Neural cell (in vitro differentiated cells): Measurements from ENCODE around the gene GMPS. TPM values are rescaled to one million over a fixed set of nuclear protein-coding genes. Genes with fewer than 3 reads are reported as not detected.

Source experiments
- H2AFZ ChIP-seq: fragments of 200-600, 300-800 bp; sonication (generic), shearing (Covaris generic); 2 replicates; pipeline ENCODE4 v1.6.0; 2014; ENCODE audit warnings: low read depth, mild to moderate bottlenecking, antibody characterized with exemption, low read length, moderate library complexity
- H3F3A ChIP-seq: fragments of 200-600 bp; shearing (Covaris generic); 2 replicates; pipeline ENCODE4 v1.6.1; 2016; ENCODE audit warnings: mild to moderate bottlenecking, moderate library complexity, mixed read lengths, antibody characterized with exemption, low read length; ENCODE audit not compliant: insufficient read depth, poor library complexity, severe bottlenecking
- H3K27ac ChIP-seq: fragments of 200-600, 300-800 bp; sonication (generic), shearing (Covaris generic); 2 replicates; pipeline ENCODE4 v1.5.1; 2014; ENCODE audit warnings: mild to moderate bottlenecking, low read length, moderate library complexity
- H3K27me3 ChIP-seq: fragments of 300-800, 200-600 bp; sonication (generic), shearing (Covaris generic); 2 replicates; pipeline ENCODE4 v1.6.0; 2014; ENCODE audit warnings: mild to moderate bottlenecking, low read depth, low read length, moderate library complexity; ENCODE audit not compliant: insufficient read depth
- H3K36me3 ChIP-seq: fragments of 300-800, 200-600 bp; sonication (generic), shearing (Covaris generic); 2 replicates; pipeline ENCODE4 v1.5.1; 2014; ENCODE audit warnings: mild to moderate bottlenecking, antibody characterized with exemption, low read length, moderate library complexity; ENCODE audit not compliant: insufficient read depth
- H3K4me2 ChIP-seq: fragments of 300-800, 200-600 bp; sonication (generic), shearing (Covaris generic); 2 replicates; pipeline ENCODE4 v1.6.0; 2014; ENCODE audit warnings: mild to moderate bottlenecking, low read length
- H3K4me3 ChIP-seq: fragments of 300-800, 200-600 bp; sonication (generic), shearing (Covaris generic); 2 replicates; pipeline ENCODE4 v1.5.1; 2014; ENCODE audit warnings: mild to moderate bottlenecking, low read length, moderate library complexity
- H3K79me2 ChIP-seq: fragments of 200-600 bp; shearing (Covaris generic); replicated peaks from 2 replicates; pipeline ENCODE4 v1.6.0; 2014; ENCODE audit warnings: mild to moderate bottlenecking, low read length, moderate library complexity; ENCODE audit not compliant: insufficient read depth
- H3K9ac ChIP-seq: fragments of 300-800, 200-600 bp; sonication (generic), shearing (Covaris generic); 2 replicates; pipeline ENCODE4 v1.6.1; 2016; ENCODE audit warnings: mild to moderate bottlenecking, low read length, mixed read lengths
- H3K9me2 ChIP-seq: fragments of 200-600 bp; shearing (Covaris generic); 2 replicates; pipeline ENCODE4 v1.6.1; 2016; ENCODE audit warnings: mild to moderate bottlenecking, low read length, mixed read lengths; ENCODE audit not compliant: insufficient read depth
- H3K9me3 ChIP-seq: fragments of 200-600, 300-800 bp; sonication (generic), shearing (Covaris generic); 2 replicates; pipeline ENCODE4 v1.6.1; 2016; ENCODE audit warnings: mild to moderate bottlenecking, mixed run types, low read length, moderate library complexity, mixed read lengths
- H4K20me1 ChIP-seq: fragments of 200-600 bp; shearing (Covaris generic); 2 replicates; pipeline ENCODE4 v1.6.1; 2016; ENCODE audit warnings: mild to moderate bottlenecking, mixed run types; ENCODE audit not compliant: insufficient read depth
- EP300 ChIP-seq: fragments of 450-650 bp; conservative IDR thresholded peaks from 2 replicates; pipeline ENCODE4 v1.6.1; 2014; ENCODE audit warnings: antibody characterized with exemption, mild to moderate bottlenecking, moderate library complexity; ENCODE audit not compliant: poor library complexity, severe bottlenecking
- EZH2 ChIP-seq: fragments of 200-600, 300-800 bp; shearing (Covaris generic), sonication (generic); IDR thresholded peaks from 2 replicates; pipeline ENCODE4 v1.6.1; 2014; ENCODE audit warnings: antibody characterized with exemption, low read length, borderline replicate concordance, mild to moderate bottlenecking; ENCODE audit not compliant: insufficient read depth, poor library complexity, severe bottlenecking
- MXI1 ChIP-seq: fragments of 450-650 bp; conservative IDR thresholded peaks from 2 replicates; pipeline ENCODE4 v1.6.1; 2014; ENCODE audit warnings: antibody characterized with exemption, mild to moderate bottlenecking; ENCODE audit not compliant: poor library complexity, severe bottlenecking
- POLR2AphosphoS5 ChIP-seq: IDR thresholded peaks from 2 replicates; pipeline ENCODE4 v1.6.1; 2012
- RAD21 ChIP-seq: fragments of 450-650 bp; conservative IDR thresholded peaks from 2 replicates; pipeline ENCODE4 v1.6.1; 2014; ENCODE audit warnings: antibody characterized with exemption, mild to moderate bottlenecking, moderate library complexity
- REST ChIP-seq: IDR thresholded peaks from 2 replicates; pipeline ENCODE4 v1.6.1; 2012; ENCODE audit warnings: borderline replicate concordance
- SMC3 ChIP-seq: fragments of 450-650 bp; conservative IDR thresholded peaks from 2 replicates; pipeline ENCODE4 v1.6.1; 2014; ENCODE audit warnings: antibody characterized with exemption, mild to moderate bottlenecking, moderate library complexity; ENCODE audit not compliant: poor library complexity
- TAF1 ChIP-seq: IDR thresholded peaks from 2 replicates; pipeline ENCODE4 v1.6.1; 2012; ENCODE audit warnings: low read depth
- polyA plus RNA-seq: library from polyadenylated mRNA; depleted of rRNA; stranded (reverse); fragments of >200 nt; gene quantifications from 2 replicates; pipeline ENCODE4 v1.2.3, GENCODE V29; 2014
- TF ChIP-seq, protein P1 (sequence below): fragments of 450-650 bp; IDR thresholded peaks from 2 replicates; pipeline ENCODE4 v1.5.1; 2014; ENCODE audit warnings: antibody characterized with exemption, mild to moderate bottlenecking, moderate library complexity; ENCODE audit not compliant: poor library complexity, severe bottlenecking

Gene GMPS
- polyA plus RNA-seq, 1 donor from 2014 or later = 23.7 TPM

DNA sequence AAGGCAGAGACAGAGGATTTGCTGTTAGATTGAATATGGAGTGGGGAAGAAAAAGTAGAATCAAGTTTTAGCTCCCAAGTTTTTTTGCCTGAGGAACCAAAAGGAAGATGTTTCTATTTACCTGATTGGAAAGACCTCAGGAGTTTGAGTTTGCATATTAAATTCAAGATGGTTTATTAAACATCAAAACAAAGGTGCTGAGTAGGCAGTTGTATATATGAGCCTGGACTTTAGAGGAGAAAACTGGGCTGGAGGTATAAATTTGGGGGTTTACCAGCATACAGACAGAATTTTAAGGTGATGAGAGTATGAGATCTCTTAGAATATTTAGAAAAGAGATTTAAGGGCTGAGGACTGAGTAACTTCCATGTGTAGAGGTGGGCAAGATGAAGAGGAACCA is 38.2 kb downstream of the GMPS start:
- Histone ChIP-seq H3K4me2 (no peak overlapping the region), H2AFZ (no peak overlapping the region), H3K4me3 (no peak overlapping the region), H3K9me3 (no peaks in the 10 kb centered on the region), H3K27ac (no peak overlapping the region), H3K36me3 (peaks cover 5% of the 10 kb centered on the region), H3K9ac (no peak overlapping the region), H3K27me3 (no peaks in the 10 kb centered on the region), H4K20me1 (no peaks in the 10 kb centered on the region), H3F3A (no peaks in the 10 kb centered on the region), H3K79me2 (no peaks in the 10 kb centered on the region), H3K9me2 (no peaks in the 10 kb centered on the region)
- TF ChIP-seq, protein P1, sequence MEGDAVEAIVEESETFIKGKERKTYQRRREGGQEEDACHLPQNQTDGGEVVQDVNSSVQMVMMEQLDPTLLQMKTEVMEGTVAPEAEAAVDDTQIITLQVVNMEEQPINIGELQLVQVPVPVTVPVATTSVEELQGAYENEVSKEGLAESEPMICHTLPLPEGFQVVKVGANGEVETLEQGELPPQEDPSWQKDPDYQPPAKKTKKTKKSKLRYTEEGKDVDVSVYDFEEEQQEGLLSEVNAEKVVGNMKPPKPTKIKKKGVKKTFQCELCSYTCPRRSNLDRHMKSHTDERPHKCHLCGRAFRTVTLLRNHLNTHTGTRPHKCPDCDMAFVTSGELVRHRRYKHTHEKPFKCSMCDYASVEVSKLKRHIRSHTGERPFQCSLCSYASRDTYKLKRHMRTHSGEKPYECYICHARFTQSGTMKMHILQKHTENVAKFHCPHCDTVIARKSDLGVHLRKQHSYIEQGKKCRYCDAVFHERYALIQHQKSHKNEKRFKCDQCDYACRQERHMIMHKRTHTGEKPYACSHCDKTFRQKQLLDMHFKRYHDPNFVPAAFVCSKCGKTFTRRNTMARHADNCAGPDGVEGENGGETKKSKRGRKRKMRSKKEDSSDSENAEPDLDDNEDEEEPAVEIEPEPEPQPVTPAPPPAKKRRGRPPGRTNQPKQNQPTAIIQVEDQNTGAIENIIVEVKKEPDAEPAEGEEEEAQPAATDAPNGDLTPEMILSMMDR = no peak
- no peak for TF ChIP-seq EP300
- TF ChIP-seq POLR2AphosphoS5 = no peak
- TF ChIP-seq TAF1 = no peak
- TF ChIP-seq MXI1 = no peak
- no peak for TF ChIP-seq REST
- TF ChIP-seq SMC3 = no peak
- TF ChIP-seq EZH2 = no peak
- no peak for TF ChIP-seq RAD21

DNA sequence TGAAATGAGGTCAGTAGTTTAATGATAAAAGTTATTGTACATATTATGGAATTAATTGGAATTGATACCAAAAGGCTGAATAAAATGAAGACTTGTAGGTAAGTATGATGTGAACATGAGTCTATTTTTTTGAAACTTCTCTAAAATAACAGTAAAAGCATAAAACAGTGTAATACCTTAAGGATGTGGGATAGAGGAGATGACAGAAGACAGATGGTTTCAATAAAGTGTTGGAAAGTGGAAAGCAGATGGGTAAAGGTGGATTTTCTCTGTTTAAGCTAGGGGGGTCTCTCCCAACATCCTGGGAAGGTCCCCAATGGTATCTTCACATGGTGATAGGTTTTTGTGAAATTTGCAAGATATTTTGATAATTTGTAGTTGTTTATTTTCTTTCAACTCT is 41.6 kb downstream of the GMPS start:
- H3K27ac ChIP-seq = no peak overlapping the region
- no peak overlapping the region for H2AFZ ChIP-seq
- H3K9me3 ChIP-seq = no peaks in the 10 kb centered on the region
- H3K27me3 ChIP-seq = no peaks in the 10 kb centered on the region
- H3K4me3 ChIP-seq = no peak overlapping the region
- no peaks in the 10 kb centered on the region for H4K20me1 ChIP-seq
- no peaks in the 10 kb centered on the region for H3F3A ChIP-seq
- H3K9ac ChIP-seq = no peak overlapping the region
- no peak overlapping the region for H3K4me2 ChIP-seq
- TF ChIP-seq EP300 = no peak
- TF ChIP-seq REST = no peak
- no peak for TF ChIP-seq TAF1
- TF ChIP-seq EZH2 = no peak
- TF ChIP-seq, protein P1 = no peak
- TF ChIP-seq RAD21 = no peak
- peaks cover 18% of the 10 kb centered on the region for H3K36me3 ChIP-seq
- no peaks in the 10 kb centered on the region for H3K79me2 ChIP-seq
- no peaks in the 10 kb centered on the region for H3K9me2 ChIP-seq
